Nephron progenitor cell (in vitro differentiated cells): ENCODE results near the gene STK11.

ENCODE experiments used
- DNase-seq: peaks from one replicate; pipeline ENCODE4 v3.0.0; 2021
- H3K27ac Mint-ChIP-seq: 2 replicates; pipeline ENCODE4 v1.8.0; 2021; ENCODE audit warnings: mild to moderate bottlenecking, moderate library complexity, mixed read lengths
- H3K27me3 Mint-ChIP-seq: 2 replicates; pipeline ENCODE4 v1.8.0; 2021; ENCODE audit warnings: mild to moderate bottlenecking, low read depth, mixed read lengths; ENCODE audit not compliant: poor library complexity
- H3K36me3 Mint-ChIP-seq: 2 replicates; pipeline ENCODE4 v1.8.0; 2021; ENCODE audit warnings: low read depth, mixed read lengths
- H3K4me1 Mint-ChIP-seq: 2 replicates; pipeline ENCODE4 v1.8.0; 2021; ENCODE audit warnings: mixed read lengths
- H3K4me3 Mint-ChIP-seq: 2 replicates; pipeline ENCODE4 v1.8.0; 2021; ENCODE audit warnings: mild to moderate bottlenecking, moderate library complexity, mixed read lengths
- H3K9me3 Mint-ChIP-seq: 2 replicates; pipeline ENCODE4 v1.8.0; 2021; ENCODE audit warnings: mild to moderate bottlenecking, moderate library complexity, mixed read lengths
- CTCF ChIP-seq: fragments of 200-600 bp; sonication (generic); IDR thresholded peaks from 2 replicates; pipeline ENCODE4 v1.5.0; 2021; ENCODE audit warnings: antibody characterized with exemption

STK11 gene

GRCh38 chr19:1228161-1228957, 22.8 kb downstream of the STK11 start:
- Mint-ChIP-seq H3K36me3 (peaks cover 5% of the 10 kb centered on the region), H3K4me3 (no peak overlapping the region), H3K27me3 (no peaks in the 10 kb centered on the region), H3K9me3 (no peaks in the 10 kb centered on the region), H3K4me1 (peaks cover 15% of the 10 kb centered on the region), H3K27ac (no peak overlapping the region)
- DNase-seq, result no peak
- no peak for TF ChIP-seq CTCF

- DNase-seq, result no peak
- H3K4me3 Mint-ChIP-seq, result no peak overlapping the region
- no peaks in the 10 kb centered on the region for H3K27me3 Mint-ChIP-seq
- H3K9me3 Mint-ChIP-seq, result no peaks in the 10 kb centered on the region
- TF ChIP-seq CTCF, result no peak
- H3K4me1 Mint-ChIP-seq, result peaks cover 15% of the 10 kb centered on the region
- H3K36me3 Mint-ChIP-seq, result peaks cover 5% of the 10 kb centered on the region
- H3K27ac Mint-ChIP-seq, result no peak overlapping the region
These were observed 23.7 kb downstream of the STK11 start for GRCh38 chr19:1229056-1229923.

DNA sequence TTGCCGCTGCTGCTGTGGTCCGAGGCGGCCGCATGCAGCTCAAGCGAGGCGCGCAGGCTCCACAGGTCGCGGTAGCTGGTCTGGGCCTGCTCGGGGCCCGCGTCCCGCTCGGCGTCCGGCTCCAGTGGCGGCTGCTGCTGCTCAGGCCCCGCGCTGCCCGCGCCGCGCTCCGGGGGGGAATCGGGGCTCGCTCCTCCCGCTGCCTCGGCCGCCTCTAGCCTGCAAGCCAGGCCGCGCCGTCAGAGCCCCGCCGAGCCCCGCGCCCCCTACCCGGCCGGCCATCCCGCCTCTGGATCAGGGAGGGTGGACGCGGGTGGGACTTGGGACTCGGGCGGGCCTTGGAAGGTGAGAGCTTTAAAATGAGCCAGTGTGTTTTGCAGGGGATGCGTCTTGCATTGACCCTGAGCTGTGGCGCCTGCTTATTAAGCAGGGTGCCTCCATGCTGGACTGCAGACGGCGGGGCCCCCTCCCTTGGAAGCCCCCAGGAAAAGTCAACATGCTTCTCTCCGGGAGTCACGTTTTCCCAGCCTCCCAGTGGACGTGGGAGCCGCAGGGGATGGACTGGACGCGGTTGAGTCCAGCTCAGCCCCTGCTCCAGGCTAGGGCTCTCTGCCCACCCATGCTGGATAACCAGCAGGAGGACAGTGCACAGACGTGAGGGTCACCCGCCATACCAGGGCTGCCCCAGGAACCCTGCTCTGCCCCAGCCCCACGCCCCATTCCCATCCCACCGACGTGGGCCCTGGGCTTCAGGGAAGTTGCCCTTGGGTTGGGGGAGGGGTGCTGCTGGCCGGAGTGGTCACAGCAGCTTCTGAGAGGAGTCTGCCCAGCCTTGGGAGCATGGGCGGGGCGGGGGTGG, 24.6 kb downstream of the STK11 start:
- Mint-ChIP-seq H3K9me3 (no peaks in the 10 kb centered on the region), H3K4me3 (no peak overlapping the region), H3K27ac (no peak overlapping the region), H3K27me3 (no peaks in the 10 kb centered on the region), H3K36me3 (peaks cover 5% of the 10 kb centered on the region), H3K4me1 (peaks cover 15% of the 10 kb centered on the region)
- TF ChIP-seq CTCF, result no peak
- DNase-seq, result no peak

- peaks cover 15% of the 10 kb centered on the region for H3K4me1 Mint-ChIP-seq
- TF ChIP-seq CTCF, result no peak
- peaks cover 5% of the 10 kb centered on the region for H3K36me3 Mint-ChIP-seq
- no peak overlapping the region for H3K27ac Mint-ChIP-seq
- no peaks in the 10 kb centered on the region for H3K9me3 Mint-ChIP-seq
- no peak overlapping the region for H3K4me3 Mint-ChIP-seq
- no peak for DNase-seq
- H3K27me3 Mint-ChIP-seq, result no peaks in the 10 kb centered on the region
These were observed 25.4 kb downstream of the STK11 start for GRCh38 chr19:1230783-1231489.
